Karpas-422 (cell line): ENCODE results near the gene CRLF2. TPM values are rescaled to one million over a fixed set of nuclear protein-coding genes. Genes with fewer than 3 reads are reported as not detected.

Experiments used
- DNase-seq: peaks from one replicate; pipeline ENCODE4 v3.0.0-alpha.2; 2015
- H2AFZ ChIP-seq: fragments of 200-600 bp; sonication (generic); 2 replicates; pipeline ENCODE4 v1.6.1; 2014; ENCODE audit warnings: antibody characterized with exemption, low read length, mixed read lengths
- H3K27ac ChIP-seq: fragments of 200-600 bp; sonication (generic); 2 replicates; pipeline ENCODE4 v1.5.1; 2014; ENCODE audit warnings: mild to moderate bottlenecking, low read length, moderate library complexity
- H3K27me3 ChIP-seq: fragments of 200-600 bp; sonication (generic); 2 replicates; pipeline ENCODE4 v1.6.1; 2014; ENCODE audit warnings: low read length, mixed read lengths
- H3K36me3 ChIP-seq: fragments of 200-600 bp; sonication (generic); 2 replicates; pipeline ENCODE4 v1.6.1; 2014; ENCODE audit warnings: low read length, mixed read lengths; ENCODE audit not compliant: insufficient read depth
- H3K4me1 ChIP-seq: fragments of 200-600 bp; sonication (generic); 2 replicates; pipeline ENCODE4 v1.6.1; 2014; ENCODE audit warnings: mild to moderate bottlenecking, low read length, mixed read lengths
- H3K4me2 ChIP-seq: fragments of 200-600 bp; sonication (generic); 2 replicates; pipeline ENCODE4 v1.6.1; 2014; ENCODE audit warnings: low read length, low read depth, mild to moderate bottlenecking; ENCODE audit not compliant: poor library complexity, severe bottlenecking
- H3K4me3 ChIP-seq: fragments of 200-600 bp; sonication (generic); 2 replicates; pipeline ENCODE4 v1.5.1; 2014; ENCODE audit warnings: mild to moderate bottlenecking, antibody characterized with exemption, low read length, mixed read lengths
- H3K79me2 ChIP-seq: fragments of 200-600 bp; sonication (generic); 2 replicates; pipeline ENCODE4 v1.6.1; 2014; ENCODE audit warnings: mild to moderate bottlenecking, low read length, mixed read lengths
- H3K9ac ChIP-seq: fragments of 200-600 bp; sonication (generic); 2 replicates; pipeline ENCODE4 v1.6.0; 2014; ENCODE audit warnings: low read length
- H3K9me2 ChIP-seq: fragments of 200-600 bp; sonication (generic), shearing (Covaris generic); replicated peaks from 2 replicates; pipeline ENCODE4 v1.6.0; 2014; ENCODE audit warnings: mild to moderate bottlenecking, low read length, moderate library complexity; ENCODE audit not compliant: insufficient read depth
- H3K9me3 ChIP-seq: fragments of 300-700, 200-600 bp; sonication (generic); 2 replicates; pipeline ENCODE4 v1.6.1; 2014; ENCODE audit warnings: low read length, mixed read lengths
- H4K20me1 ChIP-seq: fragments of 200-600 bp; sonication (generic); 2 replicates; pipeline ENCODE4 v1.6.1; 2014; ENCODE audit warnings: mild to moderate bottlenecking, antibody characterized with exemption, low read length, low read depth; ENCODE audit not compliant: insufficient read depth
- total RNA-seq: library from RNA; depleted of rRNA; stranded (reverse); fragments of >200 nt; shearing (Covaris generic); gene quantifications from 2 replicates; pipeline ENCODE4 v1.2.3, GENCODE V29; 2014; ENCODE audit warnings: low replicate concordance

The CRLF2 gene
- total RNA-seq, 1 experiment from 2014 or later, result not detected

DNA sequence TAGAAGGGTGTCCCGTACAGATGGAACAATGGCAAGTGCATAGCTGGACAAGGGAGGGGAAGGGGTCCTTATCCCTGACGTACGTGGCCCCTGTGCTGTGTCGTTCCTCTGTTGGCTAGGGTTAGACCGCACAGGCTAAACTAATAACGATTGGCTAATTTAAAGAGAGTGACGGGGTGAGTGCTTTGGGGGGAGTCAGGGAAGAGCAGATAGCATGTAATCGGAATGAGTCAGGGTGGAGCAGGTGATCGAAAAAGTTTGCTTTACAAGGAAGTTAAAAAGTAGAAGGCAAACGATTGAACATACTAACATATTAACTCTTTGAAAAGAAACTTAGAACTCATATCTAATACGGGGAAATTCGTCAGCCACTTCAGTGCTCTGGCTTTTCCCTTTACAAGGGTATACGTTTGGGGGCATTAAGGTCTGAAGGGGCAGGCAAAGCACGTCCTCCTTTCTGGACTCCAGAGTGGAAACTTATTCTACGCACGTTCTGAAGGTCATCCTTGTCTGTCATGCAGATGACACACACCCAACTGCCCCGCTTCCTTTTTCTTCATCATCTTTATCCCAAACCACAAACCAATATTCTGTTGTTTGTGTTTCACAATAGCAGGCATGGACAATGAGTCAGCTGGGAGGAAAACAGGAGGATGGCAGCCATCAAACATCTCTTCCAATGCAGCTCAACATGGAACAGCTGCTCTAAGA is 10.2 kb upstream of the CRLF2 start:
- no peaks in the 10 kb centered on the region for H3K9me2 ChIP-seq
- H3K9ac ChIP-seq, result no peak overlapping the region
- no peak overlapping the region for H3K4me2 ChIP-seq
- no peaks in the 10 kb centered on the region for H4K20me1 ChIP-seq
- DNase-seq, result no peak
- H2AFZ ChIP-seq, result no peak overlapping the region
- no peaks in the 10 kb centered on the region for H3K36me3 ChIP-seq
- peaks cover 5% of the 10 kb centered on the region; the same call in 1 of the 2 replicates for H3K9me3 ChIP-seq
- H3K4me3 ChIP-seq, result no peak overlapping the region
- H3K27me3 ChIP-seq, result no peaks in the 10 kb centered on the region
- no peaks in the 10 kb centered on the region for H3K4me1 ChIP-seq
- H3K79me2 ChIP-seq, result no peaks in the 10 kb centered on the region
- H3K27ac ChIP-seq, result no peak overlapping the region

DNA sequence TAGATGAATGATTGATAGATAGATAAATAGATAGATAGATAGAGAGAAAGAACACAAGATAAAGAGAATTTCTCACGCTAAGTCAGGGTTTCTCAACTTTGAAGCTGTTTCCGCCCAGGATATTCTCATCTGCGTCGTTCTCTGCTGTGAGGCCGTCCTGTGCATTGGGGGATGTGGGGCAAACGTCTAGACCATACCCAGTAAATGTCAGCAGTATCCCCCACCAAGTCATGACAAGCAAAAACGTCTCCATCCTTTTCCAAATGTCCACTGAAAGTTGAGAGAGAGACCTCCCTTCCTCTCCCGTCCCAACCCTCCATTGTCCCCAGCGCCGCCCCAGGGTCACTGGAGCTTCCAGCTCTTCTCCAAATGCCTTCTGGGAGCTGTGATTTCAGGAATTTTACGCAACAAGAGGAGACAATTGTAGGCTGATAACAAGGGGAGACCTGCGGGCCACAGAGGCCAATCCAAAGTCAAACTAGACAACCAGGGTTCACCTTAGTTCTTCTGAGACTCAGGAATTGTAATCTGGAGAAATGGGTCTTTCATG is 8.9 kb upstream of the CRLF2 start:
- Histone ChIP-seq H3K36me3 (no peaks in the 10 kb centered on the region), H3K9me3 (peaks cover 5% of the 10 kb centered on the region; the same call in 1 of the 2 replicates), H3K4me1 (no peaks in the 10 kb centered on the region), H3K27me3 (no peaks in the 10 kb centered on the region), H4K20me1 (no peaks in the 10 kb centered on the region), H2AFZ (no peak overlapping the region), H3K79me2 (no peaks in the 10 kb centered on the region), H3K9ac (no peak overlapping the region), H3K9me2 (no peaks in the 10 kb centered on the region), H3K27ac (no peak overlapping the region), H3K4me3 (no peak overlapping the region), H3K4me2 (no peak overlapping the region)
- DNase-seq, result no peak

DNA sequence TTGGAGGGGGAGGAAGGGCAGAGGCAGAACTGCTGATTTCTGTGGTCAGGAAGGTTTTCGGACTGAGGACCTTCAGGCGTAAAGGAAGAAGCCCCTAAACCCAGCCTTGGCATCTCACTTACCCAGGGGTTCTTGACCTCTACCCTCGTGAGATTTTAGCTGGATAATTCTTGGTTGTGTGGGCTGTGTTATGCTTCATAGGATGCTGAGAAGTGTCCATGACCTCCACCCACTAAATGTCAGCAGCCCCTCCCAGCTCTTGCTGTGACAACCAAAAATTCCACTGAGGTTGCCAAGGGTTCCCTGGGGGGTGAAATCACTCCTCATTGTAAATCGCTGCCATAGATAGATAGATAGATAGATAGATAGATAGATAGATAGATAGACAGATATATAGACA is 5.8 kb upstream of the CRLF2 start:
- Histone ChIP-seq H3K4me1 (no peaks in the 10 kb centered on the region), H2AFZ (no peak overlapping the region), H4K20me1 (no peaks in the 10 kb centered on the region)

DNA sequence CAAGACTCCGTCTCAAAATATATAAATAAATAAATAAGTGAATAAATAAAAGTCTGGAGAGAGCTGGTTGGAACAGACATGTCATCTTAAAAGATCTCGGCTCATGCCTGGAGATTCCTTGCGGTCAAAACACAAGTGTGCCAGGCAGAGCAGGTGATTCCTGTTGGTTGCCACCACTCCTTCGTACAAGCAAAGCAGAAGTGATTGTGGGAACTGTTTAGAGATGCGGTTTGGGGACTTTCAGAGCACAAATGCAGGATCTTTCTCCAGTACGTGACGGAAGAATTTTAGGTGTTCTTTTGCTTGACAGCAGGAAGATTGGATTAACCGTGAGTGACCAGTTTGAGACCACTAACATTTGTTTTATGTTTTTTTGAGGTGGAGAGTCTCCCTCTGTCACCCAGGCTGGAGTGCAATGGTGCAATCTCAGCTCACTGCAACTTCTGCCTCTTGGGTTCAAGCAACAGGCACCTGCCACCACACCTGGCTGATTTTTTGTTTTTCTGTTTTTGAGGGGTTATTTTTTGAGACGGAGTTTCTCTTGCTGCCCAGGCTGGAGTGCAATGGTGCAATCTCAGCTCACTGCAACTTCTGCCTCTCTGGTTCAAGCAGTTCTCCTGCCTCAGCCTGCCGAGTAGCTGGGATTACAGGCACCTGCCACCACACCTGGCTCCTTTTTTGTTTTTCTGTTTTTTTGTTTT is 2.8 kb upstream of the CRLF2 start:
- H3K79me2 ChIP-seq, result no peaks in the 10 kb centered on the region
- no peak for DNase-seq
- H3K9ac ChIP-seq, result no peak overlapping the region
- no peaks in the 10 kb centered on the region for H4K20me1 ChIP-seq
- H3K27me3 ChIP-seq, result no peaks in the 10 kb centered on the region
- no peak overlapping the region for H3K4me3 ChIP-seq
- no peak overlapping the region for H3K27ac ChIP-seq
- H3K9me3 ChIP-seq, result no peaks in the 10 kb centered on the region
- H3K9me2 ChIP-seq, result no peaks in the 10 kb centered on the region
- H3K4me1 ChIP-seq, result no peaks in the 10 kb centered on the region
- H3K36me3 ChIP-seq, result no peaks in the 10 kb centered on the region
- H2AFZ ChIP-seq, result no peak overlapping the region
- H3K4me2 ChIP-seq, result no peak overlapping the region

More for the DNA sequence above, 5.8 kb upstream of the CRLF2 start:
- Histone ChIP-seq H3K36me3 (no peaks in the 10 kb centered on the region), H3K27ac (no peak overlapping the region), H3K9me3 (peaks cover 5% of the 10 kb centered on the region; the same call in 1 of the 2 replicates), H3K27me3 (no peaks in the 10 kb centered on the region), H3K9me2 (no peaks in the 10 kb centered on the region), H3K4me3 (no peak overlapping the region), H3K4me2 (no peak overlapping the region), H3K79me2 (no peaks in the 10 kb centered on the region), H3K9ac (no peak overlapping the region)
- no peak for DNase-seq

DNA sequence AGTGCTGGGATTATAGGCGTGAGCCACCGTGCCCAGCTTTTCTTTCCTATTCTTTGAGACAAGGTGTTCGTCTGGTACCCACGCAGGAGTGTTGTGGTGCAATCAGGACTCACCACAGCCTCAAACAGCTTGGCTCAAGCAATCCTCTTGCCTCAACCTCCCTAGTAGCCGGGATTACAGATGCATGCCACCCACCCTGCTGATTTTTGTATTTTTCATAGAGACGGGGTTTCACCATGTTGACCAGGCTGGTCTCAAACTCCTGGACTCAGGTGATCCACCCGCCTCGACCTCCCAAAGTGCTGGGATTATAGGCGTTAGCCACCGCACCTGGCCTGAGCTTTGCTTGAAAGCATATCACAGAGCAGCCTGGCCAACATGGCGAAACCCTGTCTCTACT is 1.5 kb upstream of the CRLF2 start:
- Histone ChIP-seq H3K9me3 (no peaks in the 10 kb centered on the region), H3K9me2 (no peaks in the 10 kb centered on the region), H3K79me2 (no peaks in the 10 kb centered on the region), H3K27me3 (no peaks in the 10 kb centered on the region), H3K4me2 (no peak overlapping the region), H2AFZ (no peak overlapping the region), H3K4me3 (no peak overlapping the region), H3K9ac (no peak overlapping the region), H4K20me1 (no peaks in the 10 kb centered on the region), H3K36me3 (no peaks in the 10 kb centered on the region), H3K4me1 (no peaks in the 10 kb centered on the region), H3K27ac (no peak overlapping the region)
- DNase-seq, result no peak

DNA sequence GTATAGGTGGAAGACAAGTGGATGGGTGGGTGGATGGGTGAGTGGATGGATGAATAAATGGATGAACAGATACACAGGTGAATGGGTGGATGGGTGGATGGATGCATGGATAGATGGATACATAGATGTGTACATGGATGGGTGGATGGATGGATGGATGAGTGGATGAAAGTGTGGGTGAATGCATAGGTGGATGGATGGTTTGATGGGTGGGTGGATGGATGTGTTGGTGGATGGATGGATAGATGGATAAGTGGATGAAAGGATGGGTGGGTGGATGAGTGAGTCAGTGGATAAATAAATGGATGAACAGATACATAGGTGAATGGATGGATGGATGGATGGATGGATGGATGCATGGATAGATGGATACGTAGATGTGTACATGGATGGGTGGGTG is 1.6 kb downstream of the CRLF2 start:
- H3K9ac ChIP-seq, result no peak overlapping the region
- H2AFZ ChIP-seq, result no peak overlapping the region
- H3K9me3 ChIP-seq, result no peaks in the 10 kb centered on the region
- H3K4me3 ChIP-seq, result no peak overlapping the region
- H4K20me1 ChIP-seq, result no peaks in the 10 kb centered on the region
- no peak for DNase-seq
- H3K4me2 ChIP-seq, result no peak overlapping the region
- H3K27ac ChIP-seq, result no peak overlapping the region
- H3K27me3 ChIP-seq, result no peaks in the 10 kb centered on the region
- no peaks in the 10 kb centered on the region for H3K36me3 ChIP-seq
- H3K9me2 ChIP-seq, result no peaks in the 10 kb centered on the region
- no peaks in the 10 kb centered on the region for H3K79me2 ChIP-seq
- H3K4me1 ChIP-seq, result peaks cover 4% of the 10 kb centered on the region

DNA sequence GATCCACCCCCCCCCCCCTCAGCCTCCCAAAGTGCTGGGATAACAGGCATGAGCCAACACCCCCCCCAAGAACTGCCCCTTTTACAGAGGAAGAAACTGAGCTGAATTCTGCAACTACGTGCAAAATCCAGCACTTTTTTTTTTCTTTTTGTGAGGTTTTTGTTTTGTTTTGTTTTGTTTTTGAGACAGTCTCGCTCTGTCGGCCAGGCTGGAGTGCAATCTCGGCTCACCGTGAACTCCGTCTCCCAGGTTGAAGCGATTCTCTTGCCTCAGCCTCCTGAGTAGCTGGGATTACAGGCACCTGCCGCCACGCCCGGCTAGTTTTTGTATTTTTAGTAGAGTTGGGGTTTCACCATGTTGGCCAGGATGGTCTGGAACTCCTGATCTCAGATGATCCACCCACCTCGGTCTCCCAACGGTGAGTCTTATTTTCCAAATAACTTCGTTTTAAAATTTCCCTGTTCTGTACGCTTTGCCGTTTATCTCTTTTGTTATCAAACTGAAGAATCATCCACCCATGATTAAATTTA is 4.9 kb downstream of the CRLF2 start:
- Histone ChIP-seq H3K27ac (no peak overlapping the region), H3K4me2 (no peak overlapping the region)
- no peak for DNase-seq

More for the DNA sequence above, 4.9 kb downstream of the CRLF2 start:
- Histone ChIP-seq H3K4me1 (peaks cover 8% of the 10 kb centered on the region), H2AFZ (no peak overlapping the region), H3K79me2 (no peaks in the 10 kb centered on the region), H3K27me3 (no peaks in the 10 kb centered on the region), H3K9me3 (no peaks in the 10 kb centered on the region), H3K4me3 (no peak overlapping the region), H3K9me2 (no peaks in the 10 kb centered on the region), H3K9ac (no peak overlapping the region), H4K20me1 (no peaks in the 10 kb centered on the region), H3K36me3 (no peaks in the 10 kb centered on the region)
